CD4-positive, alpha-beta T cell treated with Interleukin-15 for 4 hours (primary cell): ENCODE data around the gene IARS2.
"Not testable (repeated sequence)": the region's sequence is repeated elsewhere in the genome, so short reads cannot be mapped to it uniquely, and the experiment has no call there.

Experiments used
- DNase-seq: peaks from one replicate; pipeline ENCODE4 v3.0.0-alpha.2; 2020; ENCODE audit warnings: low spot score

The IARS2 gene

DNA sequence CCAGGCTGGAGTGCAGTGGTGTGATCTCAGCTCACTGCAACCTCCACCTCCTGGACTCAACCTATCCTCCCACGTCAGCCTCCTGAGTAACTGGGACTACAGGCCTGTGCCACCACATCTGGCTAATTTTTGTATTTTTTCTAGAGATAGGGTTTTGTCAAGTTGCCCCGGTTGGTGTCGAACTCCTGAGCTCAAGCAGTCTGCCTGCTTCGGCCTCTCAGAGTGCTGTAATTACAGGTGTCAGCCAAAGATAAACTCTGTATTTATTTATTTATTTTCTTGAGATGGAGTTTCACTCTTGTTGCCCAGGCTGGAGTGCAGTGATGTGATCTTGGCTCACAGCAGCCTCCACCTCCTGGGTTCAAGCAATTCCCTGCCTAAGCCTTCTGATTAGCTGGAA lies 18.7 kb downstream of the IARS2 start:
- not testable (repeated sequence) for DNase-seq

DNA sequence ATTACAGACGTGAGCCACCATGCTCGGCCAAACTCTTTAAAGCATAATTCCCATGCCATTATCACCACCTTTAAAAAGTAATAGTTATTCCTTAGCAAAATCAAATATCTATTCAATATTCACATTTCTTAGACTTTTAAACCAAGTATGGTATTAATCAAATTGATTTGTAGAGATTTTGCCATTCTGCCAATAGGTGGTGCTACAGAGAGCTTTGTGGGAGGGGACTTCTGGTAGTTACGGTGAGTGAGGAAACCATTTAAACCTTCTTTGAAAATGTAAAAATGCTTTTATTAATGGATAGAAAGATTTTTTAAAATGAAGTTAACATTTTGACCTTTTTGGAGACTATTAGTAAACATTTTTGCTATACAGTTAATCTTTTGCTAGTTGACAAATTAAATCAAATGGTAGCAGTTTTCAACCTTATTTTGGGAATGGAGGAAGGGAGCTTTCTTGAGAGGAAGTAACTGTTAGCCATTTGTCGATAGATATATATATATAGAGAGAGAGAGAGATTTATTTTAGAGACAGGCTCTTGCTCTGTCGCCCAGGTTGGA lies 19.3 kb downstream of the IARS2 start:
- DNase-seq: peak; percentile 68

- DNase-seq: no peak
Observed at GRCh38 chr1:220119043-220119512, 25.1 kb downstream of the IARS2 start.

GRCh38 chr1:220121791-220122530 lies 28.0 kb downstream of the IARS2 start:
- no peak for DNase-seq

GRCh38 chr1:220123066-220123465 lies 29.1 kb downstream of the IARS2 start:
- DNase-seq: no peak

DNA sequence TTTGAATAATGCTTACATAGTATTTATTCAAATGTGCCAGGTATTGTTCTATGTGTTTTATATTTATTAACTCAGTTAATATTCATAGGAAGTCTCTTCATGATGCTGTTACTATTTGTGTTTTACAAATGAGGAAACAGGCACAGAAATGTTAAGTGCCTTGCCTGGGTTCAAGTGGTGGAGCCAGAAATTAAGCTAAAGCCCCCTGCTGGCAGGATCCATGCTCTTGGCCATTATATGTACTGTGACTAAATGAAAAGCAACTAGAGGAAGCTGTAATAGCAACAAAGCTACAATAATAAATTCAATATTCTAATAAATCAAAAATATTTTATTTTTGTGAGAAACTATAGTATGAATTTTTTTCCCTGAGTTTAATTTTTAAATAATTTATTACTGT lies 30.0 kb downstream of the IARS2 start:
- no peak for DNase-seq

DNA sequence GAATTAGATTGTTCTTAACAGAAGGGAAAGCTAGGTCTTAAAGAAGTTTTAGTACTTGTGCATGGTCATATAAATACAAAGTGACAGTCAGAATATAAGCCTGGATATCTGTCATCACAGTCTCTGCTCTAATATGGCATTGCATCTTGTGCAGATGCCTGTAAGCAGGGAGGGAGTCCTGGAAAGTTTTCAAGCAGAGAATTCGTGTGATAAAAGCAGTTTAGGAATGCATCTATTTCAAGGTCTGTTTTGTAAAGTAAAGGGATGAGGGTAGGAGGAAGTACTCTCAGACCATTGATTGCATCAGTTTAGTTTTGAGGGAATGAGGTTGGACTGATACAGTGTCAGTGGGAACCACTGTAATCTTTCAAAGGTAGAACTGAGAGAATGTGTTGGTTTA lies 30.6 kb downstream of the IARS2 start:
- no peak for DNase-seq

GRCh38 chr1:220127076-220127475 lies 33.1 kb downstream of the IARS2 start:
- DNase-seq: no peak

- DNase-seq: no peak
Observed at GRCh38 chr1:220129479-220130210, 35.7 kb downstream of the IARS2 start.

GRCh38 chr1:220135755-220136154 lies 41.8 kb downstream of the IARS2 start:
- no peak for DNase-seq

DNA sequence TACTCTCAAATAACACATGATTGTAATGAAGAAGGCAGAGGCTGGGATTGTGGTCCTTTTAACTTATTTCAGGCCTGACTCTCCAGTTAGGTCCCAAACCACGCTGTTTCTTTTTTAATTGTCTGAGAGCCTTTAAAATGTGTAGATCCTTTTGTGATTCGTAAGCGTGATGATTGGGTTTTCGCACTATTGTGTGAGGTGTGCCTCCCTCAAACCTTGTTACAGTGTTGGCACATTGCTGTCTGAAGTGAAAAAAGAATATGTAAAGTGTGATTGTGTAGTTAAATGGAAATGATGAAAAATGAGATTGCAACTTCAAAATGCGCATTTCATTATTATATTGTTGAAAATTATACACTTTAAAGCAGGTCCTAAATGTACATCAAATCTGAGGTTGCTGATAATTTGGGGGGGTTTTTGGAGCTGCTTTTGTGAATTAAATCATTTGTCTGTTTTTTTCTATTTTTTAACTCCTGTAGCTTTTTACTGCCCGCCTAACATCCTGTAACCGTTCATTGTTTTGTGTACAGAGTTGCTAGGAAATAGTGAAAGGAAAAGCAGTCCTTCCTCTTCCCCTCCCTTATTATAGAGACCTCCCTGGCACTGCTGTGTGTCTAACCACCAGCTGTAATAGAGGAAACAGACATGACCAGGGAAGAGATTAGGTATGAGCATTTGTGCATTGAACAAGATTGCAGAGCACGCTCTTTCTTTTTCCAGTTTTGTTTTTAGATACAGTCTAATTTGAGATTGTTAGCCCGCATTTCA lies 43.3 kb downstream of the IARS2 start:
- peak; percentile 46 for DNase-seq

- no peak for DNase-seq
Observed at GRCh38 chr1:220139966-220140365, 46.0 kb downstream of the IARS2 start.

DNA sequence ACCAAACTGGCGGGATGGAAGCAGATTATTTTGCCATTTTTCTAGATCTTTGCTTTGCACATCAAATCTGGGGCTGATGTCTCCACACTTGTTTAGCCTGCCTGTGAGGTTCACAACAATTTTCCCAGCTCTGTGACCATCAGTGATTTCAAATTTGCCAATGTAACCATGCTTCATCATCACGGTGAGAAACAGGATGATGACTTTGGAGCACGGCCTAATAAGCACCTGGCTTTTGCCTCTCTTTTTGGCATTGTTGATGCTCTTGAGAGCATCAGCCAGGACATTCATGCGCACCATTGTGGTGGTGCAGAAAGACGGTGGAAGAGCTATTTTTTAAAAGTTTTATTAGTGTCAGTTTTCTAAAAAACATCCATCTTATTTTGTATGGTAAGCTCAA lies 50.1 kb downstream of the IARS2 start:
- no peak for DNase-seq

- DNase-seq: no peak
Observed at GRCh38 chr1:220149742-220150141, 55.8 kb downstream of the IARS2 start.

DNA sequence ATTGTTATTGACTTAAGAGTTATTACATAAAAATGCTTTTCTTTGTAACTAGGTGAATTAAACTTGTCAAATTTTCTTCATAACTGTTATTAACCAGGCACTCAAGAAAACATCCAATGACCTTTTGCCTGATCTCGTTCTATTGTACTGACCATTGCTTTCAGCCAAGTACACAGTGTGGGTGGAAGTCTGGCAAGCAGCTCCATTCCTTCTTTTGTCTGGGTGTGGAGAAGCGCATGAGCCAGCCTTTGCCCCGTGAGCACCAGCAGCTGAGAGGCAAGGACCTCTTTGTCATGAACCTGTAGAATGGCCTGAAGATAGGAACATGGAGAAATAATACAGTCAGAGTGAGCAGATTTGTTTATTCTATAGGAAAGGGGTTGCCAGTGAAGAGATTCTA lies 57.5 kb downstream of the IARS2 start:
- no peak for DNase-seq

DNA sequence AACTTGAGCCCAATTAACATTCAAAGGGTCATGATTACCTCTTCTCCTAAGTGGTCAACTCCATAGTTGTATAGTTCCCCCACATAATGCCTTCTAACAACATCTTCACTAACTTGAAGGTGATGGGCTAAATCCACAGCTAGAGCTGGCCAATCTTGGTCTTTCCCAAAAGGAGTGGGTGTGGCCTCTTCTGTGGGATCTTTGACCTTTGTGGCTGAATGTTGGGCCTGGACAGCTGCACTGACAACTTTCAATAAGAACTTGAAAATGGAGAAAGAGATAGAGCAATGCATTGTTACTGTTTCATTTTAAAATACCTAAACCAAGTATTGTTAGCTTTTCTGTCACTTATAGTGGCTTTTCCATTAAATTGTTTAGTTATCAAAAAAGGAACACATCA lies 59.2 kb downstream of the IARS2 start:
- DNase-seq: no peak

GRCh38 chr1:220156620-220157146 lies 62.8 kb downstream of the IARS2 start:
- DNase-seq: no peak

GRCh38 chr1:220157738-220158137 lies 63.8 kb downstream of the IARS2 start:
- DNase-seq: no peak

DNA sequence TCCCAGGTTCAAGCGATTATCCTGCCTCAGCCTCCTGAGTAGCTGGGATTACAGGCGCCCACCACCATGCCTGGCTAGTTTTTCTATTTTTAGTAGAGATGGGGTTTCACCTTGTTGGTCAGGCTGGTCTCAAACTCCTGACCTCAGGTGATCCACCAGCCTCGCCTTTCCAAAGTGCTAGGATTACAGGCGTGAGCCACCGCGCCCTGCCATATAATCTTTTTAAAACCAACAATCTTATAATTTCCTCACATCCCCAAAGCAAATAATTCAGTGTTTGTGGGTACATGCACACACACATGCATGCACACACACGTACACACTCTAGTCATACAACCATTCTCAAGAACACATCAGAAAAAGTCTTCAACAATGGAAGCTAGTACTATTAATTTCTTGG lies 64.6 kb downstream of the IARS2 start:
- not testable (repeated sequence) for DNase-seq

GRCh38 chr1:220159041-220159440 lies 65.1 kb downstream of the IARS2 start:
- DNase-seq: no peak

GRCh38 chr1:220160027-220160426 lies 66.1 kb downstream of the IARS2 start:
- DNase-seq: no peak

GRCh38 chr1:220164116-220164515 lies 70.2 kb downstream of the IARS2 start:
- no peak for DNase-seq
